Sigmoid colon (tissue), 7 donors: ENCODE results near the gene RFPL3. TPM values are rescaled to one million over a fixed set of nuclear protein-coding genes. Genes with fewer than 3 reads are reported as not detected.
A peak's percentile ranks its signal among the peaks of the same experiment; 100 is the strongest.

Source experiments
- DNase-seq: peaks from one replicate; pipeline ENCODE4 v3.0.0-alpha.2; 2019
- H3K27ac ChIP-seq, 4 donors: fragments of 200-600 bp; sonication (generic); one replicate each; pipeline ENCODE4 v1.5.1; 2016 to 2019; ENCODE audit warnings: mild to moderate bottlenecking in 1 of 4
- H3K27me3 ChIP-seq, 3 donors: fragments of 200-600 bp; sonication (generic); one replicate each; pipeline ENCODE4 v1.5.1; 2019; ENCODE audit warnings: mild to moderate bottlenecking in 1 of 3
- H3K36me3 ChIP-seq, 4 donors: fragments of 200-600 bp; sonication (generic); one replicate each; pipeline ENCODE4 v1.5.1; 2016 to 2019
- H3K4me1 ChIP-seq, 4 donors: fragments of 200-600 bp; sonication (generic); one replicate each; pipeline ENCODE4 v1.5.1; 2017 to 2019
- H3K4me3 ChIP-seq, 4 donors: fragments of 200-600 bp; sonication (generic); one replicate each; pipeline ENCODE4 v1.5.1; 2017 to 2019; ENCODE audit warnings: mild to moderate bottlenecking in 2 of 4, moderate library complexity in 1 of 4
- H3K9me3 ChIP-seq, 4 donors: fragments of 200-600 bp in 3 of 4; sonication (generic) in 3 of 4; one replicate each; pipeline versions ENCODE4 v1.5.1 to v1.6.1; 2013 to 2019
- EP300 ChIP-seq, 4 donors: sonication (generic); formaldehyde crosslinking; IDR thresholded peaks; one replicate each; pipeline ENCODE4 v1.6.1; 2017; ENCODE audit warnings: antibody characterized with exemption in 4 of 4
- POLR2A ChIP-seq, 2 donors: fragments of 450-650 bp; IDR thresholded peaks; one replicate each; pipeline ENCODE4 v1.6.1; 2016; ENCODE audit warnings: antibody characterized with exemption in 2 of 2, mild to moderate bottlenecking in 2 of 2, moderate library complexity in 2 of 2
- POLR2AphosphoS5 ChIP-seq, 4 donors: sonication (generic); formaldehyde crosslinking; IDR thresholded peaks; one replicate each; pipeline ENCODE4 v1.6.1; 2017; ENCODE audit warnings: antibody characterized with exemption in 4 of 4
- WGBS, 2 donors: extraction: QIAGEN DNeasy Blood & Tissue Kit; methylation state at CpG; one replicate each; pipeline ENCODE4 v1.1.7; 2013; 5-methylcytosine and 5-hydroxymethylcytosine counted together
- intact Hi-C: fragments of 100-400 bp; cut with DNase I; formaldehyde crosslinking; loops from one replicate; pipeline ENCODE4 v1.15.1; 2023
- polyA plus RNA-seq, 3 donors: library from polyadenylated mRNA; stranded (reverse); fragments of 200-250 nt; gene quantifications; one replicate each; pipeline ENCODE4 v1.2.3, GENCODE V29; 2013
- small RNA-seq, 3 donors: library from RNA; depleted of rRNA; stranded (forward); fragments of <200 nt; gene quantifications; one replicate each; pipeline ENCODE3, GENCODE V24; 2016
- total RNA-seq, 4 donors: library from RNA; depleted of rRNA; stranded (reverse); fragments of >200 nt; gene quantifications; one replicate each; pipeline ENCODE4 v1.1.0, GENCODE V29; 2016
- TF ChIP-seq, protein P1 (sequence below), 4 experiments: fragments of 450-650 bp in 3 of 4; fragments of 200-600 bp in 1 of 4; IDR thresholded peaks; one replicate each; pipeline ENCODE4 v1.5.1; 2016 to 2019; ENCODE audit warnings: antibody characterized with exemption in 4 of 4, mild to moderate bottlenecking in 3 of 4, moderate library complexity in 2 of 4
- donor health status: healthy with polysubstance abuse.
- donor health status: Bipolar disorder and iron deficiency.
- donor health status: healthy.

RFPL3 gene
- total and polyA plus RNA-seq, 7 donors = not detected

- Histone ChIP-seq H3K27me3 (no peaks in the 10 kb centered on the region), H3K4me1 (peaks cover 0 to 34% (median 23%) of the 10 kb centered on the region in 4 donors), H3K4me3 (no peak overlapping the region), H3K27ac (no peak overlapping the region), H3K36me3 (peaks cover 6 to 59% (median 27%) of the 10 kb centered on the region in 4 donors), H3K9me3 (no peaks in the 10 kb centered on the region)
- intact Hi-C loops = no loop called here
- WGBS, 2 donors = 39 to 49% methylated on average over 2 of the region's 2 CpGs
- DNase-seq = no peak
- no peak for TF ChIP-seq POLR2AphosphoS5 (IDR thresholded peaks at IDR 0.05)
- no peak for TF ChIP-seq EP300 (IDR thresholded peaks at IDR 0.05)
- no peak for TF ChIP-seq POLR2A (IDR thresholded peaks at IDR 0.05)
- TF ChIP-seq, protein P1, sequence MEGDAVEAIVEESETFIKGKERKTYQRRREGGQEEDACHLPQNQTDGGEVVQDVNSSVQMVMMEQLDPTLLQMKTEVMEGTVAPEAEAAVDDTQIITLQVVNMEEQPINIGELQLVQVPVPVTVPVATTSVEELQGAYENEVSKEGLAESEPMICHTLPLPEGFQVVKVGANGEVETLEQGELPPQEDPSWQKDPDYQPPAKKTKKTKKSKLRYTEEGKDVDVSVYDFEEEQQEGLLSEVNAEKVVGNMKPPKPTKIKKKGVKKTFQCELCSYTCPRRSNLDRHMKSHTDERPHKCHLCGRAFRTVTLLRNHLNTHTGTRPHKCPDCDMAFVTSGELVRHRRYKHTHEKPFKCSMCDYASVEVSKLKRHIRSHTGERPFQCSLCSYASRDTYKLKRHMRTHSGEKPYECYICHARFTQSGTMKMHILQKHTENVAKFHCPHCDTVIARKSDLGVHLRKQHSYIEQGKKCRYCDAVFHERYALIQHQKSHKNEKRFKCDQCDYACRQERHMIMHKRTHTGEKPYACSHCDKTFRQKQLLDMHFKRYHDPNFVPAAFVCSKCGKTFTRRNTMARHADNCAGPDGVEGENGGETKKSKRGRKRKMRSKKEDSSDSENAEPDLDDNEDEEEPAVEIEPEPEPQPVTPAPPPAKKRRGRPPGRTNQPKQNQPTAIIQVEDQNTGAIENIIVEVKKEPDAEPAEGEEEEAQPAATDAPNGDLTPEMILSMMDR (IDR thresholded peaks at IDR 0.05) = no peak
These were observed 50.3 kb downstream of the RFPL3 start for GRCh38 chr22:32407936-32408335.

DNA sequence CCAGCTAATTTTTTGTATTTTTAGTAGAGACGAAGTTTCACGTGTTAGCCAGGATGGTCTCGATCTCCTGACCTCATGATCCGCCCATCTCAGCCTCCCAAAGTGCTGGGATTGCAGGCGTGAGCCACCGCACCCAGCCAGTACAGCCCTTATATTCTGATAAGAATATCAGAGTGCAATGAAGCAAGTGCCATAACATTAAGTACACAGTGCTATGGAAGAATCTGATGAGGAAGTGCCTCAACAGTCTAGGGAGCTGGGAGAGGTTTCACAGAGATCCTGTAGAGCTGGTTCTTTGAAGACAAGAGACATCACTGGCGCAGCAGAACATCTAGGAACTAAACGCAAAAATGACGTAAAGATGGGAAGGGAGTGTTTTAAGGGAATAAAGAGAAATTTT is 52.3 kb downstream of the RFPL3 start:
- no peak overlapping the region for H3K27ac ChIP-seq

DNA sequence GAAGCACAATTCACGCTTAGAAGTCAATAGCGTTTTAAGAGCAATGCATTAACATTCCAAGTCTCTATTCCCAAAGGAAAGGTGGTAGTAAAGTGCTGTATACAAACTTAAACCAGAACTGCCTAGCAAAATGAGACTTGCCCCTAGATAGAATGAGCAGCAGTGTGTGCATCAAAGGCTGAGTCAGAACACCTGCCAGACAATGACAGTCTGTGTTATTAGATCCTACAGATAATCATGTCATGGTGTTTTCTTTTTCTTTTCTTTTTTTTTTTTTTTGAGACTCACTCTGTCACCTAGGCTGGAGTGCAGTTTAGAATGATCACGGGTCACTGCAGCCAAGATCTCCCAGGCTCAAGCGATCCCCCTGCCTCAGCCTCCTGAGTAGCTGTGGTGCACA is 52.8 kb downstream of the RFPL3 start:
- no peak for DNase-seq
- peaks cover 0 to 34% (median 23%) of the 10 kb centered on the region in 4 donors for H3K4me1 ChIP-seq
- H3K36me3 ChIP-seq = peaks cover 6 to 34% (median 20%) of the 10 kb centered on the region in 4 donors
- H3K27me3 ChIP-seq = no peaks in the 10 kb centered on the region
- no peak overlapping the region for H3K27ac ChIP-seq
- intact Hi-C loops = no loop called here
- WGBS, 2 donors = 46 to 83% methylated on average over 4 of the region's 4 CpGs
- no peaks in the 10 kb centered on the region for H3K9me3 ChIP-seq
- TF ChIP-seq POLR2A (IDR thresholded peaks at IDR 0.05) (no peak), POLR2AphosphoS5 (IDR thresholded peaks at IDR 0.05) (no peak), EP300 (IDR thresholded peaks at IDR 0.05) (no peak)
- TF ChIP-seq, protein P1 (IDR thresholded peaks at IDR 0.05) = no peak
- H3K4me3 ChIP-seq = peak overlapping the region in 2 of 4 donors; percentile 87 to 96

More for the DNA sequence above, 52.3 kb downstream of the RFPL3 start:
- peak overlapping the region in 1 of 4 donors; percentile 96 for H3K4me3 ChIP-seq
- H3K4me1 ChIP-seq = peaks cover 0 to 34% (median 23%) of the 10 kb centered on the region in 4 donors
- no peak for DNase-seq
- H3K27me3 ChIP-seq = no peaks in the 10 kb centered on the region
- TF ChIP-seq POLR2AphosphoS5 (IDR thresholded peaks at IDR 0.05) = no peak
- TF ChIP-seq, protein P1 (IDR thresholded peaks at IDR 0.05) = no peak
- TF ChIP-seq POLR2A (IDR thresholded peaks at IDR 0.05) = no peak
- TF ChIP-seq EP300 (IDR thresholded peaks at IDR 0.05) = no peak
- intact Hi-C loops = no loop called here
- no peaks in the 10 kb centered on the region for H3K9me3 ChIP-seq
- peaks cover 6 to 38% (median 23%) of the 10 kb centered on the region in 4 donors for H3K36me3 ChIP-seq
- WGBS, 2 donors = 23 to 77% methylated on average over 9 of the region's 9 CpGs

Small RNA genes within 50 kb of the gene (small RNA-seq; reads per million reads assigned to genes)
- 0 reads per million in 3 donors for gene AL021937.2
- 0 reads per million in 3 donors for gene IGLVIVOR22-2
- 0 reads per million in 3 donors for gene RF02171
- gene RF02172 = 0 reads per million in 3 donors

Other genes starting within 250 kb of the RFPL3 start
- not detected for gene C22orf42, start 198.6 kb upstream of the RFPL3 start, total RNA-seq
- gene C22orf42, start 198.6 kb upstream of the RFPL3 start, polyA plus RNA-seq = not detected
- gene RFPL2, start 152.8 kb upstream of the RFPL3 start, total RNA-seq = not detected
- gene RFPL2, start 152.8 kb upstream of the RFPL3 start, polyA plus RNA-seq = not detected
- 1 to 10 TPM in 1 of 4 donors, under 1 TPM in 1, not detected in 2; 0.36 to 1.1 TPM for gene SLC5A4, start 102.5 kb upstream of the RFPL3 start, total RNA-seq
- under 1 TPM in 1 of 3 donors, not detected in 2; 0.16 TPM for gene SLC5A4, start 102.5 kb upstream of the RFPL3 start, polyA plus RNA-seq
- 10 to 100 TPM; 46.8 to 66.4 (median 61.8) TPM for gene RTCB, start 54.4 kb downstream of the RFPL3 start, total RNA-seq
- gene RTCB, start 54.4 kb downstream of the RFPL3 start, polyA plus RNA-seq = 100 to 1,000 TPM in 1 of 3 donors, 10 to 100 TPM in 2; 78.7 to 149 (median 94.0) TPM
- gene BPIFC, start 106.6 kb downstream of the RFPL3 start, total RNA-seq = not detected
- not detected for gene BPIFC, start 106.6 kb downstream of the RFPL3 start, polyA plus RNA-seq
- gene FBXO7, start 116.9 kb downstream of the RFPL3 start, total RNA-seq = 10 to 100 TPM; 69.0 to 83.6 (median 81.9) TPM
- gene FBXO7, start 116.9 kb downstream of the RFPL3 start, polyA plus RNA-seq = 10 to 100 TPM; 60.6 to 79.8 (median 73.9) TPM